Mesenteric fat pad (tissue), 1 donor: ENCODE data around the gene HDAC4. TPM values are rescaled to one million over a fixed set of nuclear protein-coding genes. Genes with fewer than 3 reads are reported as not detected.

Experiments
- DNase-seq: peaks from one replicate; pipeline ENCODE4 v3.0.0-alpha.2; 2020; ENCODE audit warnings: low spot score
- total RNA-seq: library from RNA; stranded (reverse); fragmentation: NEBNext Ultra II Directional; extraction: Animal tissue kit (Norgen Biotek cat#: 25700); gene quantifications from one replicate; pipeline ENCODE4 v1.2.1, GENCODE V29; 2021
- donor health status: DM: yes; HTN: yes; CAD: no.

The HDAC4 gene
- total RNA-seq, 1 donor from 2014 or later = 44.9 TPM

- no peak for DNase-seq
These were observed 281.3 kb downstream of the HDAC4 start for GRCh38 chr2:239119346-239120126.

GRCh38 chr2:239118675-239119211, 282.1 kb downstream of the HDAC4 start:
- no peak for DNase-seq

- DNase-seq = no peak
These were observed 282.6 kb downstream of the HDAC4 start for GRCh38 chr2:239118264-239118663.

- no peak for DNase-seq
These were observed 283.0 kb downstream of the HDAC4 start for GRCh38 chr2:239117831-239118230.

GRCh38 chr2:239116456-239117246, 284.2 kb downstream of the HDAC4 start:
- DNase-seq = no peak

GRCh38 chr2:239115616-239116015, 285.2 kb downstream of the HDAC4 start:
- no peak for DNase-seq

- DNase-seq = no peak
These were observed 286.1 kb downstream of the HDAC4 start for GRCh38 chr2:239114616-239115265.

- no peak for DNase-seq
These were observed 286.7 kb downstream of the HDAC4 start for GRCh38 chr2:239114119-239114581.

- no peak for DNase-seq
These were observed 287.2 kb downstream of the HDAC4 start for GRCh38 chr2:239113615-239114014.

GRCh38 chr2:239113171-239113570, 287.6 kb downstream of the HDAC4 start:
- no peak for DNase-seq

- DNase-seq = no peak
These were observed 288.6 kb downstream of the HDAC4 start for GRCh38 chr2:239112127-239112774.

- DNase-seq = no peak
These were observed 289.3 kb downstream of the HDAC4 start for GRCh38 chr2:239111401-239112100.

GRCh38 chr2:239110595-239111048, 290.2 kb downstream of the HDAC4 start:
- DNase-seq = no peak

GRCh38 chr2:239109928-239110545, 290.8 kb downstream of the HDAC4 start:
- DNase-seq = no peak

GRCh38 chr2:239109041-239109927, 291.5 kb downstream of the HDAC4 start:
- no peak for DNase-seq

GRCh38 chr2:239108459-239108858, 292.4 kb downstream of the HDAC4 start:
- no peak for DNase-seq

- no peak for DNase-seq
These were observed 292.9 kb downstream of the HDAC4 start for GRCh38 chr2:239107936-239108335.

GRCh38 chr2:239106966-239107365, 293.9 kb downstream of the HDAC4 start:
- DNase-seq = no peak
